Adrenal gland (tissue), 12 donors: ENCODE data around the gene DTL. TPM values are rescaled to one million over a fixed set of nuclear protein-coding genes. Genes with fewer than 3 reads are reported as not detected.

Experiments
- DNase-seq, 7 donors: peaks; one replicate each; pipeline ENCODE4 v3.0.0-alpha.2; 2019 to 2020
- H3K27ac ChIP-seq, 5 donors: fragments of 200-600 bp; sonication (generic) in 4 of 5; 1 replicate in 3 of 5; 2 replicates in 2 of 5; pipeline versions ENCODE4 v1.5.1 to v1.8.0; 2016 to 2020; ENCODE audit warnings: mild to moderate bottlenecking in 1 of 5
- H3K27me3 ChIP-seq: fragments of 200-600 bp; 2 replicates; pipeline ENCODE4 v1.8.0; 2021
- H3K36me3 ChIP-seq, 2 donors: fragments of 200-600 bp; replicated peaks in 1 of 2; 1 replicate in 1 of 2; 2 replicates in 1 of 2; pipeline versions ENCODE4 v1.5.1 to v1.8.0; 2018 to 2022
- H3K4me1 ChIP-seq, 2 donors: fragments of 200-600 bp; replicated peaks in 1 of 2; 1 replicate in 1 of 2; 2 replicates in 1 of 2; pipeline versions ENCODE4 v1.5.1 to v1.8.0; 2018 to 2021
- H3K4me3 ChIP-seq, 4 donors: fragments of 200-600 bp; sonication (generic) in 3 of 4; one replicate each; pipeline ENCODE4 v1.5.1; 2016 to 2018
- H3K9me3 ChIP-seq, 3 donors: fragments of 200-600 bp; sonication (generic) in 1 of 3; replicated peaks in 1 of 3; 1 replicate in 2 of 3; 2 replicates in 1 of 3; pipeline versions ENCODE4 v1.5.1 to v1.8.0; 2016 to 2021
- CTCF ChIP-seq, 6 experiments: fragments of 450-650 bp in 4 of 6; fragments of 200-600 bp in 2 of 6; sonication (generic) in 1 of 6; IDR thresholded peaks; 1 replicate in 5 of 6; 2 replicates in 1 of 6; pipeline versions ENCODE4 v1.5.1 to v1.8.0; 2016 to 2021; ENCODE audit warnings: antibody characterized with exemption in 6 of 6, mild to moderate bottlenecking in 2 of 6, moderate library complexity in 1 of 6
- POLR2A ChIP-seq, 2 donors: fragments of 450-650 bp; IDR thresholded peaks; one replicate each; pipeline ENCODE4 v1.6.1; 2017; ENCODE audit warnings: antibody characterized with exemption in 2 of 2, mild to moderate bottlenecking in 2 of 2, moderate library complexity in 1 of 2
- WGBS, 4 donors: extraction: QIAGEN DNeasy Blood & Tissue Kit in 2 of 4; methylation state at CpG; one replicate each; pipeline versions ENCODE4 v1.1.5 to v1.1.7; 2013 to 2017; 5-methylcytosine and 5-hydroxymethylcytosine counted together
- intact Hi-C, 2 donors: fragments of 100-400 bp; cut with DNase I; formaldehyde crosslinking; loops; one replicate each; pipeline versions ENCODE4 v1.14.1 to v1.15.0; 2022 to 2023
- polyA plus RNA-seq, 3 donors: library from polyadenylated mRNA; stranded (reverse); fragments of 200-250 nt in 2 of 3; fragments of 350-450 nt in 1 of 3; fragmentation: Illumina TruSeq in 1 of 3; extraction: RNeasy Lipid Tissue Mini Kit (QIAGEN cat#74804) in 1 of 3; gene quantifications; one replicate each; pipeline ENCODE4 v1.2.3, GENCODE V29; 2013 to 2014
- total RNA-seq, 9 donors: library from RNA; depleted of rRNA in 4 of 9; stranded (reverse); fragments of >200 nt in 4 of 9; fragments of 120-200 nt in 1 of 9; fragmentation: NEBNext Ultra II Directional in 1 of 9; extraction: Animal tissue kit (Norgen Biotek cat#: 25700) in 1 of 9; gene quantifications; one replicate each; pipeline versions ENCODE4 v1.1.0 to v1.2.4, GENCODE V29; 2013 to 2023
- donor health status: healthy with polysubstance abuse.
- donor health status: Bipolar disorder and iron deficiency.
- donor health status: DM: yes; HTN: yes; CAD: no.
- donor health status: DM: no; HTN: no; CAD: no.
- donor health status: DM: no; HTN: no; CAD: no.
- donor health status: DM: yes; HTN: yes; CAD: no.

Gene DTL
- total and polyA plus RNA-seq, 12 donors: 0.06 to 11.4 (median 0.66) TPM

- Histone ChIP-seq H3K36me3 (no peaks in the 10 kb centered on the region), H3K27me3 (no peaks in the 10 kb centered on the region), H3K9me3 (no peaks in the 10 kb centered on the region), H3K4me1 (no peaks in the 10 kb centered on the region), H3K4me3 (no peak overlapping the region), H3K27ac (no peak overlapping the region)
- intact Hi-C loops: loop anchor here in 1 of 2 donors (5.0 to 10.0 kb wide), 2 partner anchors 223 to 295 kb away; no protein-coding TSS in a partner anchor
- no peak for TF ChIP-seq POLR2A (IDR thresholded peaks at IDR 0.05)
- no peak for TF ChIP-seq CTCF (IDR thresholded peaks at IDR 0.05)
- WGBS, 4 donors: 89 to 100% (median 94%) methylated on average over 1 of the region's 1 CpG
- DNase-seq: no peak
Observed at GRCh38 chr1:212072047-212072446, 36.5 kb downstream of the DTL start.

DNA sequence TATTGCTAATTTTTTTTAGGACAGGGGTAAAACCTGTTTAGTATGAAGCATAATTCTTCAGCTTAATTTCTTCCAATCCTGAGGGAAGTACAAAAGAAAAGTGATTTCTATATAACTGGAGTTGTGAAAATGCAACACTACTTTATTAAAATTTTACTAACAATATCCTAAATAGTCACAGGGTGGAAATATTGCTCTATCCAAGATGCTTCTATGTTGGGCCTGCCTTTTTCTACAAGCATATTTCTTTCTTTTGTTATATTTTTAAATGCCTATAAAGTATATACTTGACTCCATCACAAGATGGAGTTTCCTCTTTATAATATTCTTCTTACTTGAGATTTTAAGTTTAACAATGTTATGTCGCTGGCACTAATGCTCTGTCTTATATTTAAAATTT lies 37.9 kb downstream of the DTL start:
- intact Hi-C loops: loop anchor here in 1 of 2 donors (5.0 to 10.0 kb wide), 2 partner anchors 221 to 294 kb away; no protein-coding TSS in a partner anchor
- Histone ChIP-seq H3K36me3 (no peaks in the 10 kb centered on the region), H3K27ac (no peak overlapping the region), H3K4me1 (no peaks in the 10 kb centered on the region), H3K4me3 (no peak overlapping the region), H3K27me3 (no peaks in the 10 kb centered on the region), H3K9me3 (no peaks in the 10 kb centered on the region)
- WGBS, 4 donors: 95 to 100% (median 97%) methylated on average over 1 of the region's 1 CpG
- TF ChIP-seq CTCF (IDR thresholded peaks at IDR 0.05) (no peak), POLR2A (IDR thresholded peaks at IDR 0.05) (no peak)
- DNase-seq: no peak

- Histone ChIP-seq H3K27ac (no peak overlapping the region), H3K4me1 (no peaks in the 10 kb centered on the region), H3K9me3 (no peaks in the 10 kb centered on the region), H3K27me3 (no peaks in the 10 kb centered on the region), H3K36me3 (no peaks in the 10 kb centered on the region), H3K4me3 (no peak overlapping the region)
- 94 to 98% (median 96%) methylated on average over 3 of the region's 3 CpGs for whole genome bisulfite sequencing, 4 donors
- no peak for DNase-seq
- intact Hi-C loops: loop anchor here in 1 of 2 donors (5.0 to 10.0 kb wide), 2 partner anchors 220 to 293 kb away; no protein-coding TSS in a partner anchor
- TF ChIP-seq POLR2A (IDR thresholded peaks at IDR 0.05) (no peak), CTCF (IDR thresholded peaks at IDR 0.05) (no peak)
Observed at GRCh38 chr1:212074313-212074712, 38.8 kb downstream of the DTL start.

GRCh38 chr1:212074856-212075255 lies 39.3 kb downstream of the DTL start:
- 67 to 80% (median 74%) methylated on average over 3 of the region's 3 CpGs for WGBS, 4 donors
- intact Hi-C loops: loop anchor here in 1 of 2 donors (5.0 to 10.0 kb wide), 2 partner anchors 220 to 292 kb away; no protein-coding TSS in a partner anchor
- no peak overlapping the region for H3K4me3 ChIP-seq
- no peaks in the 10 kb centered on the region for H3K4me1 ChIP-seq
- H3K9me3 ChIP-seq: no peaks in the 10 kb centered on the region
- H3K36me3 ChIP-seq: no peaks in the 10 kb centered on the region
- H3K27me3 ChIP-seq: no peaks in the 10 kb centered on the region
- H3K27ac ChIP-seq: no peak overlapping the region
- DNase-seq: no peak
- TF ChIP-seq CTCF (IDR thresholded peaks at IDR 0.05) (no peak), POLR2A (IDR thresholded peaks at IDR 0.05) (no peak)
